Kidney tubule cell (primary cell): ENCODE data around the gene HNF1B.
A peak's percentile ranks its signal among the peaks of the same experiment; 100 is the strongest.

Experiments used
- DNase-seq: peaks from one replicate; pipeline ENCODE4 v3.0.0-alpha.2; 2018; ENCODE audit warnings: low spot score

HNF1B gene

GRCh38 chr17:37736428-37736827, 8.4 kb downstream of the HNF1B start:
- DNase-seq, result no peak

GRCh38 chr17:37735165-37735564, 9.7 kb downstream of the HNF1B start:
- DNase-seq, result no peak

DNA sequence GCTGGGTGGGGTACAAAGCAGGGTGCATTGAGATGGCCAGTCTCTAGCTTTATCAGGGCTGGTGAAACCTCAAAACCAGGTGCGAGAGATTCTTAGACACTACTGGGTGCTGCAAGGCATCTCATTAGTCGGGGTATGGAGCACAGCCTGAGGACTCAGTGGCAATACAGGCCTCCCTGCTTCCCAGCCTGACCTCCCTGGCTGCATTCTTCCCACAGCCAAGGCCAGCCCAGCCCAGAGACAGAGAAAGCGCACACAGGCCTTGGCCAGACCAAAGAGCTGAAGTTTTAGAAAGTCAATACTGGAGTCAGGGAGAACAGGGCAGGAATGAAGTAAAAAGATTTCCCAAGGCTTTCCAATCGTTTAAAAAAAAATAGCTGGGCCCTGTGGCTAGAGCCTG, 12.5 kb downstream of the HNF1B start:
- DNase-seq, result no peak

DNA sequence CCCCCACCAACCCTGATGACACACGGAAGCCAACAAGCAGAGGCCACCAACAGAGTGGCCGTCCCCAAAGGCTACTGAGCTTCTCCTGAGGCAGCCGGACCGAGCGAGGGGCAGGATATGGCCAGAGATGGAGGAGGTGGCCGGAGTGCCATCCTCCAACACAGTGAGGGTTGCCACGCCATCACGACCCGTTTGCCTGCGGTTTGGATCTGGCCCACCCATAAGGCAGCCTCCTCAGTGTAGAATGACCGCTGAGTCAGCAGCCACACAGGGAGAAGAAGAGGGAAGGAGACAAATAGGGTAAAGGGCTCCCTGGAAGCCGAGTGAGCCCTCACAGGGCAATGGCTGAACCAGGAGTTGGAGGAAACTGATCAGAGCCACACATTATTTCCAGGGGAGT, 13.8 kb downstream of the HNF1B start:
- DNase-seq, result no peak

- DNase-seq, result no peak
These were observed 15.0 kb downstream of the HNF1B start for GRCh38 chr17:37729905-37730304.

DNA sequence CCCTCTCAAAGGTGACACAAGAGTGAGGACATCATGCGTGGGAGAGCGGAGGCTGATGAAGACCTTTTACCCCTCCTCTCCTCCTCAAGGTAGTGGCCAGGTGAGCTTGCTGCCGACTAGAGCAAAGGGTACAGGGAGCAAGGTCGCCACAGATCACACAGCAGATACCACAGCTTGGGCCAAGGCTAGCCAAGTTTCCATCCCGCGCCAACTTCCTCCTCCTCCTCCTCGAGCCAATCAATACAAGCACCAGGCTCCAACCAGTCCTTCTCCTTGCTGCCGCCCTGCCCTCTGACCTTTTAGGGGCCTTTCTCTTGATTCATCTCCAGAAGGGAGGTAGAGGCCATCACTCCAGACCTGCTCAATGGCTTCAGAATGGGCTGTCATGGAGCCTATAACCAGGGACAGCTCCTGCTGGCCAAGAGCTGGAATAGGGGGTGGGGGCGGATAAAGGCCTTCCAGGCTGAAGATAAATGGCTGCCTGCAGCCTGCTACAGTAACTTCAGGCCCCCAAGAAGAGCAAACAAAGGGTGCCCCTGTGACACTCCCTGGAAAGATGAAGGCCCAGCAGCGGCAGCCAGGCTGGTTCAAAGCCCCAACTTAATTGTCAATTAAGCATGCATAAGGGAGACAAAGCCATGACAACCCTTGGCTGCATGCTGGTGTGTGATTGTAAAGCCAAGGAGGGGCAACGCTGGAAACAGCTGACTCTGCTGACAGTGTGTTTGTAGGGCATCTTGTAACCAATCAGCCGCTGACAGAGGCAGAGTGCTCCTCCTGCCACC, 17.8 kb downstream of the HNF1B start:
- DNase-seq, result no peak

- peak; percentile 71 for DNase-seq
These were observed 18.6 kb downstream of the HNF1B start for GRCh38 chr17:37726248-37726647.

GRCh38 chr17:37725601-37726146, 19.2 kb downstream of the HNF1B start:
- DNase-seq, result no peak

DNA sequence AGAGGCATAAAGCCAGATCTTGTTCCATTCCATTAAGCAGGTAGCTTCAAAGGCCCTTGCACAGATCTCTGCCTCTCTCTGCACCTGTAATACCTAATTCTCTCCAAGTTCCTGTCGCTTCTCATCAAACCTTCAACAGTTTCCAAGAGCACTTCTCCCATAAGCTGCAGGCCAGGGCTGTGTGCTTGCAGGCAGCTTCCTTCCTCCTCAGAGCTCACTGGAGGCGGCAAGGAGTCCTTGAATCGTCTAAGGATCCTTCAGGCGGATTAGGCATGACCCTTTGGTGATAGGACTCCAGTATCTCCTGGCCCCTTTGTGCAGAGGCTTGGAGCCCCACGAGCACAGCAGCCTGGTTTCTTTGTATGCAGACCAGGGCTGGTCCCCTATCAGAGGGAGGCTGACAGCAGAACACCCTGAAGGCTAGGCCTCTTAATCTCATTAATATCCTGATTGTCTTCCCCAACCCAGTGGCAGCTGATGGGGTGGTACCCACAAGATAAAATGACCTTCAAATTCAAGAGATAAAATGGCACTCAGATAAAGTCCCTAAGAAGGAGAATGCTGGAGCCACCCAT, 19.8 kb downstream of the HNF1B start:
- no peak for DNase-seq

DNA sequence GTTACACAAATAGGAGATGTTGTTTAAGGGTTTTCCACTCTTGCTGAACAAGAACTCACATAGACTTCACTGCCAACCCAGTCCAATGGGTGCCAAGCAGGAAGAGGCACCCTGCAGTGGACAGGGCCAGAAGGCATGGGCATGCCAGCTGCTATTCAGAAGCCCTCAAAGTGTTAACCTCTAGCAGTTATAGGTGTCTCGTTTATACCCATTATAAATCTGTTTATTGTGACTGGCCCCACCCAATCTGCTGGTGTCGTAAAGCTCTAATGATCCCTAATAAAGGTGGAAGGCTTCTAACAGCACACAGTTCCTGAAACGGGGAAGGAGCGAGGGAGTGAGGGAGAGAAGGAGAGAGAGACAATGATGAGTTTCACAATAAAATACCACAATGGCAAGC, 23.9 kb downstream of the HNF1B start:
- no peak for DNase-seq

GRCh38 chr17:37719866-37720265, 25.0 kb downstream of the HNF1B start:
- DNase-seq, result no peak

GRCh38 chr17:37718324-37719048, 26.4 kb downstream of the HNF1B start:
- peak; percentile 52 for DNase-seq

- no peak for DNase-seq
These were observed 27.1 kb downstream of the HNF1B start for GRCh38 chr17:37717627-37718323.

GRCh38 chr17:37714897-37715296, 30.0 kb downstream of the HNF1B start:
- peak; percentile 58 for DNase-seq

- DNase-seq, result peak; percentile 20
These were observed 31.2 kb downstream of the HNF1B start for GRCh38 chr17:37713624-37714023.

- peak; percentile 65 for DNase-seq
These were observed 31.8 kb downstream of the HNF1B start for GRCh38 chr17:37713028-37713431.

DNA sequence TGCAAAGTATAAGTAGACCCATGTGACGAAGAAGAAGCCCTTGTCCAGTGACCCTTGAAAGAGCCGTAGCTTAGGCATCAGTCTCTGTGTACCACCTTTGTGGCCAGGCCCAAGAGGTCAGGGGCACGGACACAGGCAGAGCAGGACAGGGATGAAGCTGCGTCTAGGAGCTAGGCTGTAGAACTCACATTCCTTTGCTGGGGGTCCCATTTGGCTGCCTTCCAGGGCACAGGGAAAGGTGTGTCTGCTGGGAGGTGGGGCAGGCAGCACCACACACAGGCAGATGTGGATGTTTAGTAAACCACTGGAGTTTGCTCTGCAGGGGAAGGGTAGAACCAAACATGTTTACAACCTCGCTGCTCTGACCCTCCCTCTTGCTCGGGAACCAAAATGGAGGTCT, 33.7 kb downstream of the HNF1B start:
- no peak for DNase-seq

DNA sequence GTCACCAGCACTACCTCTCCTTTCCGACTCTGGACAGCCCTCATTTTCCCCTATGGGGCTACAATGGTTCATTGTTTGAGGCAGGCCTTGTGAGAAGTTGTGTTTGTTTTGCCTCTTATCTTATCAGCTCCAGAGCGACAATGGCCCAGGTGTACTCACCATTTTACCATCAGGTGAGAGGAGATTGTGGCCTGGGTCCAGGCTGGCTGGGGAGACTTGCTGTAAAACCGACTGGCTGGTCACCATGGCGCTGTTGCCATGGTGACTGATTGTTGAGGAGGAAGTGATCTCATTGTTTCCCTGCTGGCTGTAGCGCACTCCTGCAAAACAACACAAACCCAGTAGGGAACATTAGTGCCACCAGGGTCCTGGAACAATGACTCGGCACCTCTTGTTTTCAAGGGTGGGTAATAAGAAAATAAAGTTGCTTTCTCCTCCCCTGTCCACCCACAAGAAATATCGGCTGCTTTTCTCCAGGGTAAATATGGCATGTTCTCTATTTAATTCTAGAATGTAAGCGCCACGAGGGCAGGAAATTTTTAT, 34.4 kb downstream of the HNF1B start:
- peak; percentile 92 for DNase-seq

GRCh38 chr17:37708616-37709212, 36.1 kb downstream of the HNF1B start:
- peak; percentile 97 for DNase-seq

DNA sequence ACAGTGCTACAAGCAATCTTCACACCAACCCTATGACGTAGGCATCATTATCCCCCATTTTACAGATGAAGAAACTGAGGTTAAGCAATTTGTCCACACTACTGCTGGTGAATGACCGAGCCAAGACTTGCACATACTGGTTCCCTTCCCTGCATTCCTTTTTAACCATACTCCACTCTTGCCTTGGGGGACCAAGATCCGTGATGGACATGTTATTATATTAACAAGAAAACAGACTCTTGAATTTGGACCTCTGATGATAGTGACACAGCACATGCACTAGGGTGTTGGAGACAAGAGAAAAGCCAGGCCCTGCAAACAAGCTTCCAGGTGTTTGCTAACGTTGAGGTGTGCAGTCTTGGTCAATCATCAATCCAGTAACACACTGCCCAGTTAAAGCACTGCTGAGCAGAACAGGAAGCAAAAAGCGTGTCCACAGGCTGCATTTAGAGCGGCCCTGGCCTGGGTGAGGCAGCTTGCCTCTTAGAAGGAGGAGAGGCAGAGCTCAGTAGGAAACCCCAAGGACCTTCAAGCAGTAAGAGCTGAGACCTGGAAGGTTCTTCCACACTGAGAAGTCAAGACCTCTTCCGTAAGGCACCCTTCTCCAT, 36.7 kb downstream of the HNF1B start:
- peak; percentile 92 for DNase-seq

GRCh38 chr17:37706446-37706845, 38.4 kb downstream of the HNF1B start:
- no peak for DNase-seq
